H1 (cell line): ENCODE data around the gene SERPINF2. TPM values are rescaled to one million over a fixed set of nuclear protein-coding genes. Genes with fewer than 3 reads are reported as not detected.

ENCODE experiments used
- microRNA counts: library from miRNA; unstranded; fragments of <30 nt; microRNA quantifications from one replicate; lab custom pipeline; 2015
- polyA plus RNA-seq, 7 experiments: library from polyadenylated mRNA; depleted of rRNA in 3 of 7; stranded (reverse) in 5 of 7; unstranded in 2 of 7; fragments of >200 nt in 5 of 7; fragments of 200-250 nt in 2 of 7; gene quantifications; 1 replicate in 5 of 7; 2 replicates in 1 of 7; 4 replicates in 1 of 7; pipeline versions ENCODE4 v1.2.1 to v1.2.3, GENCODE V29; 2011 to 2013; ENCODE audit warnings: missing spikeins in 2 of 7, mixed read lengths in 2 of 7
- total RNA-seq: library from RNA; stranded (reverse); fragmentation: NEBNext Ultra II Directional; extraction: Animal tissue kit (Norgen Biotek cat#: 25700); gene quantifications from 2 replicates; pipeline ENCODE4 v1.2.1, GENCODE V29; 2021

Gene SERPINF2
- total and polyA plus RNA-seq, 2 of the 8 experiments (the other 6 are each of a cell fraction or from before 2014, with no cell fraction given), result 1.8 to 3.2 TPM

MicroRNA genes within 50 kb of the gene (microRNA counts, 767-probe panel; counts per million panel counts)
- 879 counts per million, percentile 95 among the panel's probes with 10 or more counts for microRNA hsa-miR-22-3p (lab: Ali Mortazavi, UCI)

Other genes starting within 250 kb of the SERPINF2 start
- gene INPP5K, start 226.3 kb upstream of the SERPINF2 start, total RNA-seq, result 20.4 and 21.0 TPM in 2 replicates
- gene INPP5K, start 226.3 kb upstream of the SERPINF2 start, polyA plus RNA-seq (2011; rRNA removed), result 24.1 and 24.7 TPM in 2 replicates
- 63.5 and 66.5 TPM in 2 replicates for gene PITPNA, start 180.1 kb upstream of the SERPINF2 start, total RNA-seq
- 34.5 and 35.8 TPM in 2 replicates for gene PITPNA, start 180.1 kb upstream of the SERPINF2 start, polyA plus RNA-seq (2011; rRNA removed)
- 6.6 and 7.8 TPM in 2 replicates for gene SLC43A2, start 114.0 kb upstream of the SERPINF2 start, total RNA-seq
- 10.5 and 12.6 TPM in 2 replicates for gene SLC43A2, start 114.0 kb upstream of the SERPINF2 start, polyA plus RNA-seq (2011; rRNA removed)
- 1.6 TPM in 2 replicates for gene SCARF1, start 97.1 kb upstream of the SERPINF2 start, total RNA-seq
- 1.1 and 1.5 TPM in 2 replicates for gene SCARF1, start 97.1 kb upstream of the SERPINF2 start, polyA plus RNA-seq (2011; rRNA removed)
- gene RILP, start 93.0 kb upstream of the SERPINF2 start, total RNA-seq, result 6.0 and 7.2 TPM in 2 replicates
- gene RILP, start 93.0 kb upstream of the SERPINF2 start, polyA plus RNA-seq (2011; rRNA removed), result 6.8 and 10.3 TPM in 2 replicates
- 328 and 329 TPM in 2 replicates for gene PRPF8, start 58.0 kb upstream of the SERPINF2 start, total RNA-seq
- 271 and 337 TPM in 2 replicates for gene PRPF8, start 58.0 kb upstream of the SERPINF2 start, polyA plus RNA-seq (2011; rRNA removed)
- gene TLCD2, start 32.5 kb upstream of the SERPINF2 start, total RNA-seq, result 1.3 and 1.4 TPM in 2 replicates
- 0.47 and 0.69 TPM in 2 replicates for gene TLCD2, start 32.5 kb upstream of the SERPINF2 start, polyA plus RNA-seq (2011; rRNA removed)
- 12.3 and 13.1 TPM in 2 replicates for gene WDR81, start 18.2 kb upstream of the SERPINF2 start, total RNA-seq
- gene WDR81, start 18.2 kb upstream of the SERPINF2 start, polyA plus RNA-seq (2011; rRNA removed), result 9.1 and 12.9 TPM in 2 replicates
- gene SERPINF1, start 19.2 kb downstream of the SERPINF2 start, total RNA-seq, result 41.5 and 42.3 TPM in 2 replicates
- gene SERPINF1, start 19.2 kb downstream of the SERPINF2 start, polyA plus RNA-seq (2011; rRNA removed), result 136 and 161 TPM in 2 replicates
- gene SMYD4, start 87.0 kb downstream of the SERPINF2 start, total RNA-seq, result 22.0 and 23.4 TPM in 2 replicates
- 10.5 and 11.3 TPM in 2 replicates for gene SMYD4, start 87.0 kb downstream of the SERPINF2 start, polyA plus RNA-seq (2011; rRNA removed)
- gene RPA1, start 87.1 kb downstream of the SERPINF2 start, total RNA-seq, result 181 and 194 TPM in 2 replicates
- gene RPA1, start 87.1 kb downstream of the SERPINF2 start, polyA plus RNA-seq (2011; rRNA removed), result 56.0 and 79.1 TPM in 2 replicates